DOHH2 (cell line): ENCODE measurements around the gene IQGAP3.

ENCODE experiments used
- H3F3A ChIP-seq: fragments of 200-600 bp; sonication (generic), shearing (Covaris generic); 2 replicates; pipeline ENCODE4 v1.6.0; 2016; ENCODE audit warnings: antibody characterized with exemption, mild to moderate bottlenecking; ENCODE audit not compliant: control insufficient read depth, insufficient read depth
- H3K27ac ChIP-seq: fragments of 200-600 bp; sonication (generic); 2 replicates; pipeline ENCODE4 v1.5.1; 2014; ENCODE audit warnings: low read depth, mild to moderate bottlenecking, low read length, moderate library complexity
- H3K27me3 ChIP-seq: fragments of 200-600 bp; sonication (generic); 2 replicates; pipeline ENCODE4 v1.6.1; 2014; ENCODE audit warnings: mild to moderate bottlenecking, low read length, mixed read lengths; ENCODE audit not compliant: control insufficient read depth
- H3K36me3 ChIP-seq: fragments of 200-600 bp; sonication (generic); 2 replicates; pipeline ENCODE4 v1.6.1; 2014; ENCODE audit warnings: mild to moderate bottlenecking, low read length, moderate library complexity, mixed read lengths; ENCODE audit not compliant: control insufficient read depth
- H3K4me1 ChIP-seq: fragments of 200-600 bp; sonication (generic); 2 replicates; pipeline ENCODE4 v1.6.1; 2014; ENCODE audit warnings: mild to moderate bottlenecking, low read length, mixed read lengths; ENCODE audit not compliant: control insufficient read depth
- H3K4me2 ChIP-seq: fragments of 200-600 bp; sonication (generic); 2 replicates; pipeline ENCODE4 v1.6.0; 2014; ENCODE audit warnings: mild to moderate bottlenecking, low read length, moderate library complexity
- H3K4me3 ChIP-seq: fragments of 200-600 bp; sonication (generic); 2 replicates; pipeline ENCODE4 v1.5.1; 2014; ENCODE audit warnings: mild to moderate bottlenecking, low read length, mixed read lengths
- H3K79me2 ChIP-seq: fragments of 200-600 bp; sonication (generic); 2 replicates; pipeline ENCODE4 v1.6.1; 2014; ENCODE audit warnings: mild to moderate bottlenecking, low read length, mixed read lengths; ENCODE audit not compliant: control insufficient read depth
- H3K9me2 ChIP-seq: fragments of 200-600 bp; sonication (generic); replicated peaks from 2 replicates; pipeline ENCODE4 v1.6.1; 2014; ENCODE audit warnings: mild to moderate bottlenecking, low read length, mixed read lengths; ENCODE audit not compliant: control insufficient read depth
- H3K9me3 ChIP-seq: fragments of 200-600 bp; sonication (generic); 2 replicates; pipeline ENCODE4 v1.6.1; 2014; ENCODE audit warnings: antibody characterized with exemption, low read length, mixed read lengths; ENCODE audit not compliant: control insufficient read depth, insufficient read depth
- H4K20me1 ChIP-seq: fragments of 200-600 bp; sonication (generic); 2 replicates; pipeline ENCODE4 v1.6.0; 2014; ENCODE audit warnings: low read depth, mild to moderate bottlenecking, antibody characterized with exemption, low read length, moderate library complexity; ENCODE audit not compliant: control insufficient read depth, insufficient read depth
- CTCF ChIP-seq: fragments of 200-600 bp; sonication (generic); IDR thresholded peaks from one replicate; pipeline ENCODE4 v1.5.1; 2014; ENCODE audit warnings: antibody characterized with exemption, mild to moderate bottlenecking, low read depth, low read length; ENCODE audit not compliant: poor library complexity, severe bottlenecking
- EZH2phosphoT487 ChIP-seq: fragments of 200-600 bp; sonication (generic); IDR thresholded peaks from 2 replicates; pipeline ENCODE4 v1.6.1; 2017; ENCODE audit warnings: borderline replicate concordance, mild to moderate bottlenecking, antibody characterized with exemption, low read length, moderate library complexity, mixed read lengths

Gene IQGAP3

GRCh38 chr1:156489166-156489934 lies 83.0 kb downstream of the IQGAP3 start:
- no peaks in the 10 kb centered on the region for H4K20me1 ChIP-seq
- peak overlapping the region; percentile 97 for H3K27ac ChIP-seq
- H3F3A ChIP-seq: peaks cover 22% of the 10 kb centered on the region
- peaks cover 98% of the 10 kb centered on the region for H3K79me2 ChIP-seq
- H3K9me3 ChIP-seq: no peaks in the 10 kb centered on the region
- no peaks in the 10 kb centered on the region for H3K27me3 ChIP-seq
- peak overlapping the region; percentile 87 for H3K4me2 ChIP-seq
- H3K4me3 ChIP-seq: peak overlapping the region; percentile 75
- TF ChIP-seq EZH2phosphoT487 (no peak), CTCF (peak; percentile 23)
- H3K4me1 ChIP-seq: peaks cover 90% of the 10 kb centered on the region
- peaks cover 84% of the 10 kb centered on the region for H3K36me3 ChIP-seq
- H3K9me2 ChIP-seq: no peaks in the 10 kb centered on the region

- peak overlapping the region; percentile 97 for H3K27ac ChIP-seq
- H3F3A ChIP-seq: peaks cover 21% of the 10 kb centered on the region
- peak overlapping the region; percentile 87 for H3K4me2 ChIP-seq
- H3K27me3 ChIP-seq: no peaks in the 10 kb centered on the region
- peaks cover 88% of the 10 kb centered on the region for H3K4me1 ChIP-seq
- H3K79me2 ChIP-seq: peaks cover 98% of the 10 kb centered on the region
- H3K36me3 ChIP-seq: peaks cover 82% of the 10 kb centered on the region
- peak overlapping the region; percentile 75 for H3K4me3 ChIP-seq
- TF ChIP-seq CTCF (no peak), EZH2phosphoT487 (no peak)
- no peaks in the 10 kb centered on the region for H4K20me1 ChIP-seq
- no peaks in the 10 kb centered on the region for H3K9me3 ChIP-seq
- H3K9me2 ChIP-seq: no peaks in the 10 kb centered on the region
These were observed 83.7 kb downstream of the IQGAP3 start for GRCh38 chr1:156488566-156489165.

- TF ChIP-seq CTCF: no peak
- no peak for TF ChIP-seq EZH2phosphoT487
- H3K4me3 ChIP-seq: no peak overlapping the region
- no peaks in the 10 kb centered on the region for H3K9me3 ChIP-seq
- H3K36me3 ChIP-seq: peaks cover 82% of the 10 kb centered on the region
- H3K4me2 ChIP-seq: peak overlapping the region; percentile 87
- no peaks in the 10 kb centered on the region for H4K20me1 ChIP-seq
- H3K4me1 ChIP-seq: peaks cover 88% of the 10 kb centered on the region
- peak overlapping the region; percentile 97 for H3K27ac ChIP-seq
- H3K27me3 ChIP-seq: no peaks in the 10 kb centered on the region
- peaks cover 13% of the 10 kb centered on the region for H3F3A ChIP-seq
- no peaks in the 10 kb centered on the region for H3K9me2 ChIP-seq
- H3K79me2 ChIP-seq: peaks cover 98% of the 10 kb centered on the region
These were observed 84.5 kb downstream of the IQGAP3 start for GRCh38 chr1:156487862-156488261.
